Coronary artery (tissue), 2 donors: ENCODE measurements around the gene C13orf46.
A peak's percentile ranks its signal among the peaks of the same experiment; 100 is the strongest.

Experiments
- DNase-seq: peaks from one replicate; pipeline ENCODE4 v3.0.0-alpha.2; 2017; ENCODE audit warnings: low spot score
- H3K27ac ChIP-seq, 2 donors: fragments of 200-600 bp; sonication (generic); one replicate each; pipeline ENCODE4 v1.5.1; 2016 to 2019
- H3K4me3 ChIP-seq: fragments of 200-600 bp; sonication (generic); 2 replicates; pipeline ENCODE4 v1.5.1; 2016; ENCODE audit warnings: mild to moderate bottlenecking, moderate library complexity
- TF ChIP-seq, protein P1 (sequence below): fragments of 200-600 bp; sonication (generic); IDR thresholded peaks from one replicate; pipeline ENCODE4 v1.5.1; 2019; ENCODE audit warnings: antibody characterized with exemption

The C13orf46 gene

GRCh38 chr13:113979791-113980471 lies 6.1 kb upstream of the C13orf46 start:
- TF ChIP-seq, protein P1, sequence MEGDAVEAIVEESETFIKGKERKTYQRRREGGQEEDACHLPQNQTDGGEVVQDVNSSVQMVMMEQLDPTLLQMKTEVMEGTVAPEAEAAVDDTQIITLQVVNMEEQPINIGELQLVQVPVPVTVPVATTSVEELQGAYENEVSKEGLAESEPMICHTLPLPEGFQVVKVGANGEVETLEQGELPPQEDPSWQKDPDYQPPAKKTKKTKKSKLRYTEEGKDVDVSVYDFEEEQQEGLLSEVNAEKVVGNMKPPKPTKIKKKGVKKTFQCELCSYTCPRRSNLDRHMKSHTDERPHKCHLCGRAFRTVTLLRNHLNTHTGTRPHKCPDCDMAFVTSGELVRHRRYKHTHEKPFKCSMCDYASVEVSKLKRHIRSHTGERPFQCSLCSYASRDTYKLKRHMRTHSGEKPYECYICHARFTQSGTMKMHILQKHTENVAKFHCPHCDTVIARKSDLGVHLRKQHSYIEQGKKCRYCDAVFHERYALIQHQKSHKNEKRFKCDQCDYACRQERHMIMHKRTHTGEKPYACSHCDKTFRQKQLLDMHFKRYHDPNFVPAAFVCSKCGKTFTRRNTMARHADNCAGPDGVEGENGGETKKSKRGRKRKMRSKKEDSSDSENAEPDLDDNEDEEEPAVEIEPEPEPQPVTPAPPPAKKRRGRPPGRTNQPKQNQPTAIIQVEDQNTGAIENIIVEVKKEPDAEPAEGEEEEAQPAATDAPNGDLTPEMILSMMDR, result no peak
- Histone ChIP-seq H3K27ac (no peak overlapping the region), H3K4me3 (no peak overlapping the region)
- no peak for DNase-seq

DNA sequence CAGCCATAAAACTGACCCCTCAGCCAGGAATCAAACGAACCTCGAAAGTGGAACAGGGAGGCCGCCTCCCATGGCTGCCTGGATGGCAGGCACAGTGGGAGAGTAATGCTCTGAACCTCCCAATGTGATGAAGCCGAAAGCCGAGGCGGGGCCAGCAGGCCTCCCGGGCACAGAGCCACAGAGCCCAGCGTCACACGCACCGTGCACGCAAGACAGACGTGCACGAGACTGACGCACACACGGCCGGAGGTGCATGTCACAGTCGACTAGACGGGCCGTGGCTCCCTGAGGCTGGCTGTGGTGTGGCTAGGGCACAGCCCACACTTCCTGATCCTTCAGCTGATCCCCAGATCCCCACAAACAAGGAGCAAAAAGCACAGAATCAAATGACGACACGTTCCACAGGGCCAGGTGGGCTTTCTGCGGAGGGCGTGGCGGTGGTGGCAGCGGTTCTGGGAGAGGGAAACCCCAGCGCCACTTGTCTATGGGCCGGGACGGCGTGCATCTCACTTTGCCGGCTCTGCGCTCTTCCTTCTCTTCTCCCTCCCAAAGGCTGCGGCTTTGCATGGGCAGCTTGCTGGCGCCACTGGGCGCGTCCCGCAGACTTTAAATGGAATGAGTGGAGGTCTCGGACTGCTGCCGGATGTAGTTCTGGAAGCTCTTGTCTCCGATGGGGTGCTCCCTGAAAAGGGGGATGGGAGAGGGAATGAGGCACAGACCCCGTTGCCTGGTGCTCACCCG lies 5.0 kb upstream of the C13orf46 start:
- DNase-seq, result no peak
- Histone ChIP-seq H3K27ac (no peak overlapping the region), H3K4me3 (no peak overlapping the region)
- TF ChIP-seq, protein P1, result no peak

DNA sequence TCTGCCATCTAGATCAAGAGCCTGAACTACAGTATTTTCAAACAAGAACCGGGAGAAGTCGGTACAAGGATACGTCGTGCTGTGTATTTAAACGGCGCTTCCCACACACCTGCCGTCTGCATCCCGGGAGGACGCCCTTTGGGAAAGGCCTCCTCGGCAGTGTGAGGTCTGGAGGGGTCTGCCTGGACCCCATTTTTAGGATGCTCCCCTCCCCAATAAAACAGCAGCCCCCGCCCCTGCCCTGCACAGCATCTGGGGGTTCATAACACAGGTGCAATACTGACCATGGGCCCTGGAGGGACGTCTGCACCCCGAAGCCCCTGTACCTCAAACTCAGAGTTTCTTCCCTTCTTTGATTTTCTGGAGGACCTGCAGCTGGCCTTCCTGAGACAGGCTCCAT lies 4.1 kb upstream of the C13orf46 start:
- TF ChIP-seq, protein P1, result no peak
- H3K27ac ChIP-seq, result no peak overlapping the region
- H3K4me3 ChIP-seq, result no peak overlapping the region
- DNase-seq, result no peak

- TF ChIP-seq, protein P1, result no peak
- no peak overlapping the region for H3K4me3 ChIP-seq
- H3K27ac ChIP-seq, result peak overlapping the region in 1 of 2 donors; percentile 49
- DNase-seq, result no peak
Measured at GRCh38 chr13:113976711-113977684, 3.1 kb upstream of the C13orf46 start.

DNA sequence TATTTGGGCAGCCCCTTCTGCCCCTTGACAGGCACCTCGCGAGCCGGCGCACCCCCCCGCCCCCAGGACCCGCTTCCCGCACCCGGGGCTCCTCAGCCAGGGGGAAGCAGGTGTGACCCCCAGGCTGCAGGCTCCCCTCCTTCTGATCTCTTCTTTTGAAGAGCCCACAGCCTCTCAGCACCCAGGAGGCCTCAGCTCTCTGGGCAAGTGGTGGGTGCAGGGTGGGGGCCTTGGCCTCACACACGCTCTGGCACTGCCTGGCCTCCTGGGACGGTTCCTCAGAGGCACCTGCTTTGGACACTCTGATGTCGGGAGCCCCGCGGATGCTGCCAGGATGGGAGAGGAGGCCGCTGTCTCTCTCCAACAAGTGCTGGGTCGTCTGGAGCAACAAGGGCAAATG lies 1.5 kb upstream of the C13orf46 start:
- TF ChIP-seq, protein P1, result no peak
- DNase-seq, result no peak
- H3K4me3 ChIP-seq, result no peak overlapping the region
- H3K27ac ChIP-seq, result no peak overlapping the region

GRCh38 chr13:113974304-113975281 lies 717 bp upstream of the C13orf46 start:
- TF ChIP-seq, protein P1, result no peak
- no peak for DNase-seq
- H3K27ac ChIP-seq, result no peak overlapping the region

More at GRCh38 chr13:113974304-113975281, 717 bp upstream of the C13orf46 start:
- no peak overlapping the region for H3K4me3 ChIP-seq
